Motor neuron (in vitro differentiated cells): ENCODE measurements around the gene NUP43. TPM values are rescaled to one million over a fixed set of nuclear protein-coding genes. Genes with fewer than 3 reads are reported as not detected.
A peak's percentile ranks its signal among the peaks of the same experiment; 100 is the strongest.

Source experiments
- ATAC-seq, 8 experiments: fragments of 200-7000 bp; cut with Tn5 transposase; replicated peaks in 6 of 8; 2 replicates each; pipeline ENCODE4 v1.8.0; 2021; ENCODE audit warnings: mild to moderate bottlenecking in 8 of 8, moderate library complexity in 8 of 8
- H3K27ac ChIP-seq, 2 donors: fragments of 250-450 bp; sonication (Bioruptor Pico); 2 replicates each; pipeline ENCODE4 v1.9.0; 2021; ENCODE audit warnings: antibody characterized with exemption in 2 of 2, mild to moderate bottlenecking in 2 of 2, moderate library complexity in 1 of 2
- H3K4me1 ChIP-seq, 2 donors: fragments of 250-450 bp; sonication (Bioruptor Pico); replicated peaks in 1 of 2; 2 replicates each; pipeline ENCODE4 v1.6.1; 2021; ENCODE audit warnings: antibody characterized with exemption in 2 of 2, mild to moderate bottlenecking in 2 of 2, moderate library complexity in 1 of 2
- H3K4me3 ChIP-seq, 5 donors: fragments of 250-450 bp; sonication (Bioruptor Pico); 2 replicates each; pipeline ENCODE4 v1.9.0; 2021; ENCODE audit warnings: antibody characterized with exemption in 5 of 5, mild to moderate bottlenecking in 5 of 5, moderate library complexity in 4 of 5
- WGBS, 10 experiments: fragments of 450-650 bp; shearing (Covaris generic); methylation state at CpG; one replicate each; pipeline ENCODE4 v1.0.0; 2022; 5-methylcytosine and 5-hydroxymethylcytosine counted together
- in situ Hi-C, 9 experiments: fragments of 400-800 bp; cut with MboI; loops; one replicate each; pipeline ENCODE4 v1.15.0; 2021; ENCODE audit warnings: low sequenced_read_pairs in 9 of 9, low pct_unique_long_range_greater_than_20kb in 2 of 9; ENCODE audit not compliant: unreplicated experiment in 9 of 9
- total RNA-seq, 8 experiments: library from RNA; unstranded; fragments of 300-600 nt; gene quantifications; 2 replicates each; pipeline versions ENCODE4 v1.2.3 to v1.2.4, GENCODE V29; 2022

The NUP43 gene
- total RNA-seq, 8 experiments from 2014 or later: 17.3 to 35.9 (median 24.1) TPM

- no peaks in the 10 kb centered on the region for H3K4me1 ChIP-seq
- 92 to 100% (median 100%) methylated on average over 1 to 5 of the region's 8 CpGs; no CpG with 5 or more reads in 1 of the 10 experiments for WGBS, 10 experiments
- no peak for ATAC-seq
- in situ Hi-C loops: no loop called here
- no peak overlapping the region for H3K4me3 ChIP-seq
- no peak overlapping the region for H3K27ac ChIP-seq
Measured at GRCh38 chr6:149729824-149730223, 16.5 kb downstream of the NUP43 start.

- ATAC-seq: no peak
- H3K4me1 ChIP-seq: no peaks in the 10 kb centered on the region
- H3K27ac ChIP-seq: no peak overlapping the region
- in situ Hi-C loops: no loop called here
- 87 to 100% (median 95%) methylated on average over 2 to 5 of the region's 5 CpGs for WGBS, 10 experiments
- no peak overlapping the region for H3K4me3 ChIP-seq
Measured at GRCh38 chr6:149728499-149729234, 17.7 kb downstream of the NUP43 start.

- WGBS, 10 experiments: 81 to 100% (median 93%) methylated on average over 1 to 4 of the region's 4 CpGs
- no peak overlapping the region for H3K27ac ChIP-seq
Measured at GRCh38 chr6:149727793-149728498, 18.4 kb downstream of the NUP43 start.

GRCh38 chr6:149725785-149726184 is 20.5 kb downstream of the NUP43 start:
- no peaks in the 10 kb centered on the region for H3K4me1 ChIP-seq
- H3K4me3 ChIP-seq: no peak overlapping the region
- 94 to 100% (median 100%) methylated on average over 1 to 3 of the region's 3 CpGs; no CpG with 5 or more reads in 4 of the 10 experiments for WGBS, 10 experiments
- in situ Hi-C loops: no loop called here
- H3K27ac ChIP-seq: no peak overlapping the region
- no peak for ATAC-seq

More at GRCh38 chr6:149727793-149728498, 18.4 kb downstream of the NUP43 start:
- no peaks in the 10 kb centered on the region for H3K4me1 ChIP-seq
- no peak for ATAC-seq
- no peak overlapping the region for H3K4me3 ChIP-seq
- in situ Hi-C loops: no loop called here

GRCh38 chr6:149723771-149724417 is 22.4 kb downstream of the NUP43 start:
- ATAC-seq: peak in 7 of 8 experiments; percentile 42 to 97 (median 84)
- H3K4me1 ChIP-seq: peaks cover under 1% of the 10 kb centered on the region in 2 donors
- in situ Hi-C loops: no loop called here
- no peak overlapping the region for H3K27ac ChIP-seq
- H3K4me3 ChIP-seq: no peak overlapping the region
- 40 to 86% (median 71%) methylated on average over 3 to 9 of the region's 10 CpGs for WGBS, 10 experiments

GRCh38 chr6:149723262-149723661 is 23.1 kb downstream of the NUP43 start:
- Histone ChIP-seq H3K4me3 (no peak overlapping the region), H3K4me1 (peaks cover 5% of the 10 kb centered on the region in 2 donors), H3K27ac (no peak overlapping the region)
- ATAC-seq: no peak
- whole genome bisulfite sequencing, 10 experiments: 89 to 100% (median 100%) methylated on average over 1 to 4 of the region's 4 CpGs; no CpG with 5 or more reads in 2 of the 10 experiments
- in situ Hi-C loops: no loop called here

- Histone ChIP-seq H3K4me3 (no peak overlapping the region), H3K27ac (no peak overlapping the region), H3K4me1 (peaks cover 10 to 14% of the 10 kb centered on the region in 2 donors)
- in situ Hi-C loops: no loop called here
- WGBS, 10 experiments: 80 to 100% (median 100%) methylated on average over 1 to 3 of the region's 3 CpGs; no CpG with 5 or more reads in 1 of the 10 experiments
- no peak for ATAC-seq
Measured at GRCh38 chr6:149719531-149719930, 26.8 kb downstream of the NUP43 start.

GRCh38 chr6:149717588-149718458 is 28.5 kb downstream of the NUP43 start, which contains the start of gene LATS1:
LATS1 (minus strand) TSS chr6:149718101; CDS start chr6:149702126, 15,975 bp downstream.
- Histone ChIP-seq H3K4me3 (peak within 1 kb of the TSS; percentile 83 to 98 (median 87)), H3K27ac (peak within 1 kb of the TSS; percentile 96 to 99), H3K4me1 (peaks cover 10 to 14% of the 10 kb centered on the region in 2 donors)
- in situ Hi-C loops: no loop called here
- 0 to 3% (median 0%) methylated on average over 5 to 13 of the region's 82 CpGs; no CpG with 5 or more reads in 6 of the 10 experiments for WGBS, 10 experiments
- peak; percentile 83 to 92 (median 90) for ATAC-seq

- ATAC-seq: peak in 2 of 8 experiments; percentile 3 to 6
- Histone ChIP-seq H3K4me1 (peaks cover 10 to 14% of the 10 kb centered on the region in 2 donors), H3K27ac (peak overlapping the region; percentile 96 to 99), H3K4me3 (peak overlapping the region; percentile 83 to 98 (median 87))
- 0% methylated on average over 1 to 8 of the region's 9 CpGs; no CpG with 5 or more reads in 4 of the 10 experiments for WGBS, 10 experiments
- in situ Hi-C loops: no loop called here
Measured at GRCh38 chr6:149717255-149717587, 29.1 kb downstream of the NUP43 start.

- 4 to 78% (median 43%) methylated on average over 2 to 8 of the region's 8 CpGs for WGBS, 10 experiments
- in situ Hi-C loops: no loop called here
Measured at GRCh38 chr6:149716181-149716963, 30.0 kb downstream of the NUP43 start.

GRCh38 chr6:149714442-149714841 is 31.9 kb downstream of the NUP43 start:
- in situ Hi-C loops: no loop called here
- Histone ChIP-seq H3K4me3 (no peak overlapping the region), H3K27ac (no peak overlapping the region), H3K4me1 (peaks cover 10 to 14% of the 10 kb centered on the region in 2 donors)
- no peak for ATAC-seq
- WGBS, 10 experiments: 82 to 100% (median 100%) methylated on average over 1 of the region's 1 CpG; no CpG with 5 or more reads in 3 of the 10 experiments

More at GRCh38 chr6:149716181-149716963, 30.0 kb downstream of the NUP43 start:
- no peak for ATAC-seq
- Histone ChIP-seq H3K4me1 (peaks cover 10 to 14% of the 10 kb centered on the region in 2 donors), H3K27ac (no peak overlapping the region), H3K4me3 (peak overlapping the region; percentile 83 to 98 (median 87))
